GM10248 (cell line): ENCODE data around the gene MAPK9.

ENCODE experiments used
- CTCF ChIA-PET: fragments of 300-600 bp; sonication (Branson Sonifier 250); formaldehyde crosslinking; extraction: SDS; loops from one replicate; lab custom pipeline; 2021; ENCODE audit warnings: antibody characterized with exemption; lab: Yijun Ruan, JAX
- POLR2A ChIA-PET: fragments of 350-650 bp; sonication (Branson Sonifier 250); formaldehyde crosslinking; extraction: SDS; loops from one replicate; lab custom pipeline; 2020; ENCODE audit warnings: antibody characterized with exemption; lab: Yijun Ruan, JAX
- DNase-seq: peaks from one replicate; pipeline ENCODE4 v3.0.0; 2012; ENCODE audit errors: extremely low spot score
- TF ChIP-seq, protein P1 (sequence below): IDR thresholded peaks from 2 replicates; pipeline ENCODE4 v1.5.1; 2012; ENCODE audit warnings: mild to moderate bottlenecking, low read depth; ENCODE audit errors: extremely low read depth, missing control alignments, control extremely low read depth

Gene MAPK9

DNA sequence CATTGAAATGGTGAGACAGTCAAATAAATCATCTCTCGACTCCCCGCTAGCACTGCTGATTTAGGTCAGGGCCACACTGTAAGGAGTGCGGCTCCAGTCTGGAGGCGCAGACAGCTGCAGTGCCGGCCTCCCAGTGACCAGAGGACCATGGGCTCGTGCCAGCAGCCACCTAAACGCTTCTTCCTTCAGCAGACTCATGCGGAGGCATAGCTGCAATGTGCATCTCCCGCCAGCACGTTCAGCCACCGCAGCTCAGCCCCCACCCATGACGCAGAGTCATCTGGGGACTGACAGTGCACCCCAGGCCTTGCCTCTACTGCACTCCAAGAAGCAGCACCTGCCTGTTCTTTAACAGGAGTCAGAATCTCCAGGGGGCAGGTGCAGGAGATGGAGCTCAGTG is 13.6 kb upstream of the MAPK9 start:
- DNase-seq, result no peak
- ChIA-PET POLR2A (no interaction called here), CTCF (interaction anchor here (1.0 to 9.3 kb wide), 5 partner anchors 11 to 166 kb away, joined by 3 to 50 read pairs (median 29); no protein-coding TSS in a partner anchor)
- TF ChIP-seq, protein P1, sequence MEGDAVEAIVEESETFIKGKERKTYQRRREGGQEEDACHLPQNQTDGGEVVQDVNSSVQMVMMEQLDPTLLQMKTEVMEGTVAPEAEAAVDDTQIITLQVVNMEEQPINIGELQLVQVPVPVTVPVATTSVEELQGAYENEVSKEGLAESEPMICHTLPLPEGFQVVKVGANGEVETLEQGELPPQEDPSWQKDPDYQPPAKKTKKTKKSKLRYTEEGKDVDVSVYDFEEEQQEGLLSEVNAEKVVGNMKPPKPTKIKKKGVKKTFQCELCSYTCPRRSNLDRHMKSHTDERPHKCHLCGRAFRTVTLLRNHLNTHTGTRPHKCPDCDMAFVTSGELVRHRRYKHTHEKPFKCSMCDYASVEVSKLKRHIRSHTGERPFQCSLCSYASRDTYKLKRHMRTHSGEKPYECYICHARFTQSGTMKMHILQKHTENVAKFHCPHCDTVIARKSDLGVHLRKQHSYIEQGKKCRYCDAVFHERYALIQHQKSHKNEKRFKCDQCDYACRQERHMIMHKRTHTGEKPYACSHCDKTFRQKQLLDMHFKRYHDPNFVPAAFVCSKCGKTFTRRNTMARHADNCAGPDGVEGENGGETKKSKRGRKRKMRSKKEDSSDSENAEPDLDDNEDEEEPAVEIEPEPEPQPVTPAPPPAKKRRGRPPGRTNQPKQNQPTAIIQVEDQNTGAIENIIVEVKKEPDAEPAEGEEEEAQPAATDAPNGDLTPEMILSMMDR, result no peak

DNA sequence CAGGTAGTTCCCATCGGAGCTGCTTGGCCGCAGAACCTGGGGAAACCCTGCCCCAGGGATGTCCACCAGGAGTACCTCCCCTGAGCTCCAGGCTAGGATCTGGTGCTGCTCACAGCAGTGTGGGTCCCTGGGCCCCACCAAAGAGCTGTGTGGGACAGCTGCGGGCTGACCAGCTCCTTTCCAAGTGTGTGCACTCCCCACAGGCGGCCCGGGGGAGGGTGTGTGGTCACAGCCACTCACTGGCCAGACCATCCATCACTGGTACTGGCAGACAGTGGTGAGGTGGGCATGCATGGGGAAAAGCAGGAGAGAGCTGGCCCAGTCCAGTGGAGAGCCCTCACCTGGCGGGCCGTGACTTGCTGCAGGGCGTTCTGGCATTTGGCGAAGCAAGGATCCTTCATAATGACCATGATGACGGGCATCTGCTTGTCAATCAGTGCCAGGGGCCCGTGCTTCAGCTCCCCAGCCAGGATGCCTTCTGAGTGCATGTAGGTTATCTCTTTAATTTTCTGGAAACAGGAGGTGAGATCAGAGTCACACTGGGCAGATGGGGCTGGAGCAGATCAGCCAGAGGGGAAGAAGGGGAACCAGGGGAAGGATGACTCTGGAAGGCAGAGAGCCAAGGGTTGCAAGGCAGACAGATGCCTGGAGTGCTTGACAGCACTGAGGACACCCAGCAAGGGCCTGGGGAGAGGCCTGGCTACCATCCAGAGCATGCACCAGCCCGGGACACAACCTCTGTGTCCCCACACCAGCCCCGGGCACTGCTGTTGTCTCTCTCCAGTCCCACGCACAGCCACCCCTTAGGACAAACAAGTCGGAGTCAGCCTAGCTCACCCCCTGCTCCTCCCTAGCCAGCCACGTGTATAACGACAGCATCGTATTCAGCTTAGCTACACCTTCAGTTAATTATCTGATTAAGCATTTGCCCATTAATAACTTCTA is 12.8 kb upstream of the MAPK9 start:
- ChIA-PET CTCF (interaction anchor here (1.0 to 9.3 kb wide), 5 partner anchors 10 to 167 kb away, joined by 3 to 50 read pairs (median 29); no protein-coding TSS in a partner anchor), POLR2A (no interaction called here)
- TF ChIP-seq, protein P1, result no peak
- DNase-seq, result no peak

DNA sequence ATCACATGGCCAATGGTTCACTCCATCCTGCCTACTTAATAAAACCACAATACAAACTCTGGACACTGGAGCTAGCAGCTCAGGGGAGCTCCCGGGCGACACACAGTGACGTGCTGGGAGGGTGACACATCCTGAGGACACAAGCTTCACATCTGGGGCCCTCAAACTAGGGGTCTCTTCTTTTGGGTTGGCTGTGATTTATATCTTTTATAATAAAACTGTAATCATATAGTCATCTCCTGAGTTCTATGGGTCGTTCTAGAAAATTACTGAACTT is 12.1 kb upstream of the MAPK9 start:
- ChIA-PET POLR2A (no interaction called here), CTCF (interaction anchor here (4.1 to 9.3 kb wide), 3 partner anchors 10 to 25 kb away, joined by 29 to 50 read pairs (median 31); no protein-coding TSS in a partner anchor)
- DNase-seq, result no peak
- TF ChIP-seq, protein P1, result no peak

- ChIA-PET CTCF (interaction anchor here (4.1 to 9.3 kb wide), 3 partner anchors 9 to 25 kb away, joined by 29 to 50 read pairs (median 31); no protein-coding TSS in a partner anchor), POLR2A (no interaction called here)
- DNase-seq, result no peak
- TF ChIP-seq, protein P1, result no peak
Observed at GRCh38 chr5:180303226-180304015, 11.5 kb upstream of the MAPK9 start.

DNA sequence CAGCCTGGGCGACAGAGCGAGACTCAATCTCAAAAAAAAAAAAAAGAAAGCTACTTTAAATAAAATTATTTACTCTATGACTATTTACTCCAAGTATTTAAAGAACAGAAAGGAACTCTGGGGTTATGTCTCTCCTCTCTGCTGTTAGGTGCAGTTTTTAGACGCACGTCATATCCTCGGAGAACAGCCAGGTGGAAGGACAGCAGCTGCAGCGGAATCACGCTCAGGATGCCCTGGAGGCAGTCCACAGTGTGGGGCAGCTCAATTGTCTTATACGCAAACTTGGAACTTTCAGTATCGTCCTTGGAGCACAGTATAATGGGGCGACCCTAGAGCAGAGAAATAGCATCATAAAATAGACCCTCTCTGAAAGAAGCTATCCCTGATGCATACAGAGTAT is 10.4 kb upstream of the MAPK9 start:
- POLR2A ChIA-PET, result no interaction called here
- TF ChIP-seq, protein P1, result no peak
- no peak for DNase-seq
- CTCF ChIA-PET, result interaction anchor here (0.5 to 9.3 kb wide), 4 partner anchors 8 to 27 kb away, joined by 3 to 50 read pairs (median 18); no protein-coding TSS in a partner anchor

- ChIA-PET POLR2A (no interaction called here), CTCF (interaction anchor here (9.3 kb wide), 1 partner anchor 28 kb away, joined by 50 read pairs; no protein-coding TSS in a partner anchor)
- TF ChIP-seq, protein P1, result no peak
- DNase-seq, result no peak
Observed at GRCh38 chr5:180301253-180301652, 9.4 kb upstream of the MAPK9 start.
